SK-N-MC (cell line): ENCODE results near the gene RHOH.

ENCODE experiments used
- DNase-seq: peaks from one replicate; pipeline ENCODE4 v3.0.0-alpha.2; 2011; ENCODE audit warnings: low read depth, low spot score
- H3K27ac ChIP-seq: fragments of 200-600 bp; sonication (generic); 2 replicates; pipeline ENCODE4 v1.5.1; 2016; ENCODE audit warnings: mixed run types
- H3K36me3 ChIP-seq: fragments of 200-600 bp; sonication (generic); 2 replicates; pipeline ENCODE4 v1.6.1; 2017; ENCODE audit warnings: antibody characterized with exemption, low read length, mixed read lengths; ENCODE audit not compliant: insufficient read depth
- H3K4me3 ChIP-seq: fragments of 200-600 bp; sonication (generic); 2 replicates; pipeline ENCODE4 v1.5.1; 2016
- H3K9ac ChIP-seq: fragments of 200-600 bp; sonication (generic); 2 replicates; pipeline ENCODE4 v1.8.0; 2017; ENCODE audit warnings: mixed run types, mixed read lengths; ENCODE audit not compliant: insufficient read length
- H3K9me3 ChIP-seq: fragments of 200-600 bp; sonication (generic); 2 replicates; pipeline ENCODE4 v1.6.1; 2017; ENCODE audit warnings: low read depth, mild to moderate bottlenecking, antibody characterized with exemption, low read length, moderate library complexity, mixed read lengths
- EZH2 ChIP-seq: fragments of 200-600 bp; sonication (generic); IDR thresholded peaks from one replicate; pipeline ENCODE4 v1.6.1; 2017; ENCODE audit warnings: antibody characterized with exemption
- FOXP2 ChIP-seq: optimal IDR thresholded peaks from 2 replicates; pipeline ENCODE3; 2011; ENCODE audit warnings: mild to moderate bottlenecking, moderate library complexity; ENCODE audit not compliant: insufficient read depth; ENCODE audit errors: extremely low read length, control extremely low read depth
- POLR2AphosphoS5 ChIP-seq: IDR thresholded peaks from 2 replicates; pipeline ENCODE4 v1.6.1; 2012; ENCODE audit warnings: mild to moderate bottlenecking, low read depth, low read length, borderline replicate concordance

The RHOH gene

DNA sequence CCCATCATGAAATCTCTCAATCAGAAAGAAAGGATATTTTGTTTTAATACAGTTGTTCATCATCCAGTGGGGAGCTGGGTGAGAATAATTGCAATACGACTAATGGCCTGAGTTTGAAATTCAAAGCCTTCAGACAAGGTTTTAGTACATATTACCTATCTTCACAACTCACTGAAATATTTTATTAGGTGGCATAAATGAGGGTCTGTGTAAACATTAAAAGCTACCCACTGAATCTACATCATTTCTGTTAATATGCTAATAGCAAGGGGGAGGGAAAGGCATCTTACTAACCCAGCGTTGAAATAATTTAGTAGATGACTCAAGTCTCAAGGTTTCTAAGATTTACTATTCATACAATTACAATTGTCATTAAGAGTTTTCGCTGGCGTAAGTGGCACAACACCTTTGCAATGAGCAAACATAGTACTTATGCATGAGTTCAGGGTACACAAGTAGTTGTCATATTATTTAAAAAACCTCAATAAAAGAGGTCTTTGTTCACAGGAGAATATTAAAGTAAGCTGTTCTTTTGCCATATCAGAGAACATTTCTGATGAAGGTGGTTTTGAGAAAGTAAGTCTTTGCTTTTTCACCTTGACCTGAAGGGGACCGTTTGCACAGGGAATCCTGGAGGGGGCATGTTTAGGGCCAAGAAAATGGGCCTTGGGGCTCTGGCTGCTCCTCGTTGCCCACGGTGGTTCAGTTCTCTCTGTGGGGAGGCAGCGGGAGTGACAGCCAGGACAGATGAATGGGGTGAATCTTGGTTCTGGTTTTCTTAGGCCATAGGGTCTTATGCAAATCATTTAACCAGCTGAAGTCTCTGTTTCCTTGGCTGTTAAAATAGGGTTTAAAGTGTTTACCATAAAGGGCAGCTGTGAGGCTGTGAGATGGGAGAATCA is 4.5 kb upstream of the RHOH start:
- H3K27ac ChIP-seq: peak overlapping the region; percentile 99
- peak overlapping the region; percentile 82 for H3K9ac ChIP-seq
- TF ChIP-seq FOXP2: no peak
- 0 out of 2 replicates have a peak, but pooled peaks have one; percentile 2 for TF ChIP-seq POLR2AphosphoS5
- H3K36me3 ChIP-seq: no peaks in the 10 kb centered on the region
- H3K9me3 ChIP-seq: no peaks in the 10 kb centered on the region
- no peak for DNase-seq
- H3K4me3 ChIP-seq: peak overlapping the region; percentile 72

DNA sequence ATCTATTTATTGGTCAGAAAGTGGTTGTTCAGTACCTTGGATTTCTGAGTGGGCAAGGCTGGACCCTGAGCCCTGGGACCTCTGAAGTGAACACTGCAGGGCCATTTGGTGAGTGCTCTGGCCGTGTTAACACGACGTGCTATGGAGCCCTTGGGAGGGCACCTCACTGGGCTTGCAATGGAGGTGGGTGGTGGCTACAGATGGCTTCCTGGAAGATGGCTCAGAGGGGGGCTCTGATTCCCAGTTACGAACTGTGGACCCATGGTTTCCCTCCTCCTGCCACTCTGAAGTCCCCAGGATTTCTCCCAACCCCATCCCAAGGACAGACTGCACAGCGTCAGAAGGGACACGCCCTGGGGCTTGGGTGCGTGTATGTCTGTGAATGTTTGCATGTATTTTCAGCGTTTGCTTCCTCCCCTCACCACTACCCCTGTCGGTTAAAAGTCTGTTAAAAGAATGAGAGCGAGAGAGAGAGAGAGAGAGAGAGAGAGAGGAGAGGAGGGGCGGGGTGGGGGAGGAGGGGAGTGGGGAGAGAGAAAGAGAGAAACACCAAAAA is 3.7 kb upstream of the RHOH start:
- DNase-seq: no peak
- H3K27ac ChIP-seq: peak overlapping the region; percentile 99
- no peaks in the 10 kb centered on the region for H3K36me3 ChIP-seq
- TF ChIP-seq POLR2AphosphoS5 (peak; percentile 21; the same call in 1 of the 2 replicates), FOXP2 (no peak)
- H3K4me3 ChIP-seq: peak overlapping the region; percentile 72
- H3K9ac ChIP-seq: peak overlapping the region; percentile 82
- H3K9me3 ChIP-seq: no peaks in the 10 kb centered on the region

DNA sequence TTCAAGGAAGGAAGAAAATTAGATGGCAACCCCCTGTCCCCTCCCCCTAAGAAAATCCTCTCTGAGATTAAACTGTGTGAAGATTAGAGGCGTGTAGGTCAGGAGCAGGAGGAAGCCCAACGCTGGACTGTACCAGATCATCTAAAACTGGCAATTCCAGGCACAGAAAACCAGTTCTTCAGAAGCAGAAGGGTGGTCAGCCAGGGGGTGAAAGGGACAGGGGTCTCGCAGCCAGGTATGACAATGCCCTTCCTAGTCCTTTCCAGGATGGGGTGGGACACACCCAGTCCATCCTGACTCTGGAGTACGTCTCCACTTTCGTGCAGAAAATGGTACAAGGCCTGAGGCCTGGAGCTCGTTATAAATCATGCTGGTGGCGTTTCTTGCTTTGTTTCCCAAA is 3.3 kb upstream of the RHOH start:
- peaks cover 2% of the 10 kb centered on the region; the same call in 1 of the 2 replicates for H3K36me3 ChIP-seq
- H3K27ac ChIP-seq: peak overlapping the region; percentile 99
- peak overlapping the region; percentile 72 for H3K4me3 ChIP-seq

DNA sequence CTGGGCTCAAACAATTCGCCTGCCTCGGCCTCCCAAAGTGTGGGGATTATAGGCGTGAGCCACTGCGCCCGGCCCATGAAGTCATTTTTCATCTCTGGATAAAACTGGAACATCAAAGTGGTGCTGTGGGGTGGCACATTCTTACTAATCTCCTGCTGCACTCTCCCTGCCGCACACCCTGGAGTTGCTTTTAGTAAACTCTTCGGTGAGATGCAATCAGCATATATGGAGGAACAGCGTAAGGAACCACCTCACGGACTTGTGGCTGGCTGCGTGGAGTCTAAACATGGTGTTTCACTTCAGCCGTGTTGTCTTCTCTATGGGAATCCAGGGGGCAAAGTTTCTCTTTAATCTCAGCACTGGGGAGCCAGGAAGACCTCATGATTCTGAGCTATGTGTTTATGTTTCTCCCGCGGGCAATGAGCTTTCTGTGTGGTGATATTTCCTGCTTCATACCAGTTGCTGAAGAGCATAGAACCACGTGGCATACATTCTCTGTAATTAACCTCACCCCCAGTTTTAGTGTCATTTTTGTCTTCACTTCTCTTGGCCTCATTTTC is 2.1 kb upstream of the RHOH start:
- peak; percentile 99 for DNase-seq
- H3K4me3 ChIP-seq: peak overlapping the region; percentile 74
- no peaks in the 10 kb centered on the region for H3K9me3 ChIP-seq
- H3K9ac ChIP-seq: peak overlapping the region; percentile 82
- TF ChIP-seq FOXP2 (no peak), POLR2AphosphoS5 (peak; percentile 81; the same call in 1 of the 2 replicates), EZH2 (no peak)
- peak overlapping the region; percentile 99 for H3K27ac ChIP-seq
- H3K36me3 ChIP-seq: peaks cover 11% of the 10 kb centered on the region; the same call in 1 of the 2 replicates

More for the DNA sequence above, 3.3 kb upstream of the RHOH start:
- Histone ChIP-seq H3K9ac (peak overlapping the region; percentile 82), H3K9me3 (no peaks in the 10 kb centered on the region)
- no peak for DNase-seq
- no peak for TF ChIP-seq POLR2AphosphoS5
- TF ChIP-seq FOXP2: no peak
- no peak for TF ChIP-seq EZH2

DNA sequence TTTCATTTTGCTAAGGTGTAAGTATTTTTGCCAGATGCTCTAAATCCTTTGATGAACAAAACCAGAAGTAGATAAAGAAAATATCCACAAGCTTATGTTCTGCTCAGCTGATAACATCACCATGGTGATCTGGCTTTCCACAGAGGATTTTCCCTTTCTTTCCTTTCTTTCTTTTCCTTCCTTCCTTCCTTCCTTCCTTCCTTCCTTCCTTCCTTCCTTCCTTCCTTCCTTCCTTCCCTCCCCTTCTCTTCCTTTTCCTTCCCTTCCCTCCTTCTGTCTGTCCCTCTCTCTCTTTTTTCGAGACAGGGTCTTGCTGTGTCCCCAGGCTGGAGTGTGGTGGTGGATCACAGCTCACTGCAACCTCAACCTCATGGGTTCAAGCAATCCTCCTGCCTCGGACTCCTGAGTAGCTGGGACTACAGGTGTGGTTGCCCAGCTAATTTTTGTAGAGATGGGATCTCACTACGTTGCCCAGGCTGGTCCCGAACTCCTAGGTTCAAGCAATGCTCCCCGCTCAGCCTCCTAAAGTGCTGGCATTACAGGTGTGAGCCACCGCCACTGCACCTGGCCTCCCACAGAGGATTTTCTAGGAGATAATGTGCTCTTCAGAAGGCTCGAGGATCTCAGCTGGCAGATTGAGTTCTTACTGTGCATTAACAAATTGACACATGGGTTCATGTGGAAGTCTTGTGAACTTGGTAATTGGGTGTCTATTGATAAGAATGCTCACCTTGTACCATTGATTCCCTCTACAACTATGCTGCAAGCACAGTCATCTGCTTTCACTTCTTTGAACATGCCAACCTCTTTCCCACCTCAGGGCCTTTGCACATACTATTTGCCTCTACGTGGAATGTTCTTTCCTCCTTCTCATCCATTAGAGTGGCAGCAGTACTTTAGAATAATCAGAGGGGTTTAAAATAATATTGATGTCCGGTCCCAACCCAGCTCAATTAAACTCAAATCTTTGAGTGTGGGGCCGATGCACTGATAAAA is 1.4 kb upstream of the RHOH start:
- H3K4me3 ChIP-seq: peak overlapping the region; percentile 88
- H3K9me3 ChIP-seq: no peaks in the 10 kb centered on the region
- H3K9ac ChIP-seq: peak overlapping the region; percentile 92
- H3K36me3 ChIP-seq: peaks cover 18% of the 10 kb centered on the region
- TF ChIP-seq POLR2AphosphoS5: peak; percentile 58; the same call in 1 of the 2 replicates
- no peak for TF ChIP-seq EZH2
- no peak for TF ChIP-seq FOXP2
- H3K27ac ChIP-seq: peak overlapping the region; percentile 99
- DNase-seq: no peak

DNA sequence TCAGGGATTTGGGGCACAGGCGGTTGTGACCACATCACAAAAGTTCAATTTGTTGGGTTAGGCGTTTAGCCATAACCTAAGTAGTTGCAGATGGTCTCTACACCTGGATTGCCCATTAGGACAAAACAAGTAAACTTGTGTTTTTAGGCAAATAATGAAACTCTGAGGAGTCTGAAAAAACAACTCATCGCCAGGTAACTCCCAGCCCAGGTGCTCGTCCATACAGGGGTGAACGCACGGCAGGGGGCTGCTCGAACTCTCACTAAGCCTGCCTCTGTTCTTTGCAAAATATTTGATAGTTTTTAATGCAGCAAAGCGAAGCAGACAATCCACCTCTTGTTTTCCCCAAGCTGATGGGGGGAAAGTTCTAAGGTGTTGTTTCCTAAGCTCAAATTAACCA is 559 bp upstream of the RHOH start:
- Histone ChIP-seq H3K4me3 (peak overlapping the region; percentile 88), H3K36me3 (peaks cover 21% of the 10 kb centered on the region), H3K9me3 (no peaks in the 10 kb centered on the region), H3K9ac (peak overlapping the region; percentile 92), H3K27ac (peak overlapping the region; percentile 99)
- no peak for DNase-seq
- TF ChIP-seq EZH2 (no peak), FOXP2 (no peak), POLR2AphosphoS5 (no peak)

DNA sequence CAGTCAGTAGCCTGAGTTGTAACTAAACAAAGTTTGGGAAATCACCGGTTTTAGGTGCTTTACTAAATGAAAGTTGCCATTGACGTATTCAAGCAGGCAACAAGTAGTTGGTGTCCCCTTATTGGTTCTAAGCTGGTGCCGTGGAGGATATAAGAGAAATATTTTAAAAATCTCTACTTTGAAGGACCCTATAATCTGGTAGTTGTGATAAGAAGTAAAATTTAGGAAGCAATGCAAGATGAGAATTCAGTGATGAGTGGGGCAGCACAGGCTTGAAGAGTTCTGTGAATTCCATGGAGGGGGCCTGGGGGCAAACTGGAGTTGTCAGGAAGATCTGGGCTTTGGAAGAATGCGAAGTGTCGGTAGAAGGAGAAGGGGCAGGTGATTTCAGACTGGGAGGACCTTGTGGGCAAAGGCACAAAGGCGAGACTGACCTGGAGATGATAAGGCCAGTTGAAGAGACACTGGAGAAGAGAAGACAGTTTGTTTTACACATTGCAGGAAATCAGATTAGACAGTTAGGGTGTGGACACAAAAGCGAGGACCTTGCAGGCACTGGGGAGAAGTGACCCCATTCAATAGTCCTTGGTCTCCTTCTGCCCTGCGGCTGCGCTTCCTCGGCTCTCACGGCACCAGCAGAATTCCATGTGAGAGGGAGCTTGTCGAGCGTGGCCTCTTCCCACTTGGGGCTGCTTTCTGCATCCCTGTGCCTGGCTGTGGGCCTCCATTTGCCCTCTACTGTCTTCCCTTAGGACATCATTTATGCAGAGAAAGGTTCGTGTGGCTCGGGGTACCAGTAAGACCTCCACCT is 1.3 kb downstream of the RHOH start:
- no peak for TF ChIP-seq POLR2AphosphoS5
- TF ChIP-seq FOXP2: no peak
- no peak for TF ChIP-seq EZH2
- DNase-seq: no peak
- H3K9me3 ChIP-seq: no peaks in the 10 kb centered on the region
- peak overlapping the region; percentile 88 for H3K4me3 ChIP-seq
- peak overlapping the region; percentile 99 for H3K27ac ChIP-seq
- peaks cover 21% of the 10 kb centered on the region for H3K36me3 ChIP-seq
- H3K9ac ChIP-seq: peak overlapping the region; percentile 92
